Activated CD4-positive, alpha-beta T cell treated with anti-CD3 and anti-CD28 coated beads, Interleukin-2, amount 10 ng/mL, durations not matched to agents 7 days and 5 days (primary cell): ENCODE results near the gene OPRPN. TPM values are rescaled to one million over a fixed set of nuclear protein-coding genes. Genes with fewer than 3 reads are reported as not detected.

ENCODE experiments used
- CTCF ChIA-PET: fragments of 350-600 bp; sonication (Branson Sonifier 250); formaldehyde crosslinking; loops from one replicate; lab custom pipeline; 2021; ENCODE audit warnings: antibody characterized with exemption; lab: Charles Lee
- POLR2A ChIA-PET: fragments of 350-600 bp; sonication (Branson Sonifier 250); formaldehyde crosslinking; loops from one replicate; lab custom pipeline; 2021; ENCODE audit warnings: antibody characterized with exemption; lab: Charles Lee
- DNase-seq: peaks from one replicate; pipeline ENCODE4 v3.0.0-alpha.2; 2020
- H3K27ac Mint-ChIP-seq: one replicate; pipeline ENCODE4 v1.8.0; 2021; ENCODE audit warnings: mild to moderate bottlenecking, moderate library complexity, mixed read lengths
- H3K27me3 Mint-ChIP-seq: one replicate; pipeline ENCODE4 v1.8.0; 2021; ENCODE audit warnings: mixed read lengths
- H3K36me3 Mint-ChIP-seq: one replicate; pipeline ENCODE4 v1.8.0; 2021; ENCODE audit warnings: low read depth, mixed read lengths
- H3K4me1 Mint-ChIP-seq: one replicate; pipeline ENCODE4 v1.8.0; 2021; ENCODE audit warnings: mixed read lengths
- H3K4me3 Mint-ChIP-seq: one replicate; pipeline ENCODE4 v1.8.0; 2021; ENCODE audit warnings: mild to moderate bottlenecking, moderate library complexity, mixed read lengths
- H3K9me3 Mint-ChIP-seq: one replicate; pipeline ENCODE4 v1.8.0; 2021; ENCODE audit warnings: mixed read lengths
- total RNA-seq, 2 experiments: library from RNA; stranded (reverse); gene quantifications; one replicate each; pipeline ENCODE4 v1.2.3, GENCODE V29; 2021

The OPRPN gene
- total RNA-seq, 2 experiments from 2014 or later, result not detected

- Mint-ChIP-seq H3K9me3 (no peaks in the 10 kb centered on the region), H3K27me3 (no peaks in the 10 kb centered on the region), H3K27ac (no peak overlapping the region), H3K4me1 (no peaks in the 10 kb centered on the region), H3K4me3 (no peak overlapping the region), H3K36me3 (no peaks in the 10 kb centered on the region)
- no peak for DNase-seq
- POLR2A ChIA-PET, result no interaction called here
- CTCF ChIA-PET, result no interaction called here
Measured at GRCh38 chr4:70402762-70403161, 5.0 kb downstream of the OPRPN start.

- no peak for DNase-seq
- Mint-ChIP-seq H3K27me3 (no peaks in the 10 kb centered on the region), H3K4me3 (no peak overlapping the region), H3K27ac (no peak overlapping the region), H3K9me3 (peaks cover 2% of the 10 kb centered on the region), H3K4me1 (no peaks in the 10 kb centered on the region), H3K36me3 (no peaks in the 10 kb centered on the region)
- ChIA-PET POLR2A (no interaction called here), CTCF (no interaction called here)
Measured at GRCh38 chr4:70405765-70406164, 8.0 kb downstream of the OPRPN start.

- POLR2A ChIA-PET, result no interaction called here
- Mint-ChIP-seq H3K4me3 (no peak overlapping the region), H3K27ac (no peak overlapping the region), H3K9me3 (peaks cover 6% of the 10 kb centered on the region), H3K27me3 (no peaks in the 10 kb centered on the region), H3K36me3 (no peaks in the 10 kb centered on the region), H3K4me1 (no peaks in the 10 kb centered on the region)
- no peak for DNase-seq
- CTCF ChIA-PET, result interaction anchor here (0.6 kb wide), 1 partner anchor 506 kb away, joined by 4 read pairs; no protein-coding TSS in a partner anchor
Measured at GRCh38 chr4:70425306-70425705, 27.6 kb downstream of the OPRPN start.

- H3K9me3 Mint-ChIP-seq, result peaks cover 6% of the 10 kb centered on the region
- DNase-seq, result no peak
- H3K36me3 Mint-ChIP-seq, result no peaks in the 10 kb centered on the region
- H3K4me1 Mint-ChIP-seq, result no peaks in the 10 kb centered on the region
- H3K4me3 Mint-ChIP-seq, result no peak overlapping the region
- ChIA-PET POLR2A (no interaction called here), CTCF (no interaction called here)
- H3K27me3 Mint-ChIP-seq, result no peaks in the 10 kb centered on the region
- no peak overlapping the region for H3K27ac Mint-ChIP-seq
Measured at GRCh38 chr4:70426789-70427188, 29.0 kb downstream of the OPRPN start.

- no peaks in the 10 kb centered on the region for H3K9me3 Mint-ChIP-seq
- ChIA-PET CTCF (no interaction called here), POLR2A (no interaction called here)
- H3K27ac Mint-ChIP-seq, result no peak overlapping the region
- H3K36me3 Mint-ChIP-seq, result no peaks in the 10 kb centered on the region
- H3K4me1 Mint-ChIP-seq, result no peaks in the 10 kb centered on the region
- DNase-seq, result no peak
- no peak overlapping the region for H3K4me3 Mint-ChIP-seq
- H3K27me3 Mint-ChIP-seq, result no peaks in the 10 kb centered on the region
Measured at GRCh38 chr4:70437197-70437596, 39.5 kb downstream of the OPRPN start.

GRCh38 chr4:70442474-70442873 lies 44.7 kb downstream of the OPRPN start:
- no peak overlapping the region for H3K27ac Mint-ChIP-seq
- ChIA-PET POLR2A (no interaction called here), CTCF (no interaction called here)
- no peak overlapping the region for H3K4me3 Mint-ChIP-seq
- no peaks in the 10 kb centered on the region for H3K4me1 Mint-ChIP-seq
- no peaks in the 10 kb centered on the region for H3K9me3 Mint-ChIP-seq
- no peaks in the 10 kb centered on the region for H3K36me3 Mint-ChIP-seq
- DNase-seq, result no peak
- H3K27me3 Mint-ChIP-seq, result no peaks in the 10 kb centered on the region

- CTCF ChIA-PET, result no interaction called here
- H3K9me3 Mint-ChIP-seq, result no peaks in the 10 kb centered on the region
- H3K4me3 Mint-ChIP-seq, result no peak overlapping the region
- POLR2A ChIA-PET, result no interaction called here
- H3K36me3 Mint-ChIP-seq, result no peaks in the 10 kb centered on the region
- DNase-seq, result no peak
- H3K27me3 Mint-ChIP-seq, result no peaks in the 10 kb centered on the region
- no peaks in the 10 kb centered on the region for H3K4me1 Mint-ChIP-seq
- H3K27ac Mint-ChIP-seq, result no peak overlapping the region
Measured at GRCh38 chr4:70443329-70443728, 45.6 kb downstream of the OPRPN start.

GRCh38 chr4:70449220-70449619 lies 51.5 kb downstream of the OPRPN start:
- Mint-ChIP-seq H3K27ac (no peak overlapping the region), H3K36me3 (no peaks in the 10 kb centered on the region), H3K4me3 (no peak overlapping the region), H3K9me3 (no peaks in the 10 kb centered on the region), H3K27me3 (no peaks in the 10 kb centered on the region), H3K4me1 (no peaks in the 10 kb centered on the region)
- ChIA-PET POLR2A (no interaction called here), CTCF (interaction anchor here (0.7 kb wide), 1 partner anchor 1710 kb away, joined by 3 read pairs; no protein-coding TSS in a partner anchor)
- no peak for DNase-seq

GRCh38 chr4:70452946-70453345 lies 55.2 kb downstream of the OPRPN start:
- ChIA-PET CTCF (no interaction called here), POLR2A (no interaction called here)
- DNase-seq, result no peak
- no peaks in the 10 kb centered on the region for H3K27me3 Mint-ChIP-seq
- H3K9me3 Mint-ChIP-seq, result no peaks in the 10 kb centered on the region
- no peaks in the 10 kb centered on the region for H3K36me3 Mint-ChIP-seq
- H3K27ac Mint-ChIP-seq, result no peak overlapping the region
- no peaks in the 10 kb centered on the region for H3K4me1 Mint-ChIP-seq
- H3K4me3 Mint-ChIP-seq, result no peak overlapping the region

Other genes with a start within 250 kb of the OPRPN start
- not detected for gene PRR27, start 243.7 kb upstream of the OPRPN start, total RNA-seq
- not detected for gene ODAM, start 202.2 kb upstream of the OPRPN start, total RNA-seq
- not detected for gene FDCSP, start 171.8 kb upstream of the OPRPN start, total RNA-seq
- gene CSN3, start 155.3 kb upstream of the OPRPN start, total RNA-seq, result not detected
- not detected for gene CABS1, start 63.0 kb upstream of the OPRPN start, total RNA-seq
- gene SMR3A, start 37.2 kb upstream of the OPRPN start, total RNA-seq, result not detected
- not detected for gene SMR3B, start 14.8 kb upstream of the OPRPN start, total RNA-seq
- gene MUC7, start 74.3 kb downstream of the OPRPN start, total RNA-seq, result not detected
- not detected for gene AMTN, start 120.6 kb downstream of the OPRPN start, total RNA-seq
- gene AMBN, start 194.3 kb downstream of the OPRPN start, total RNA-seq, result not detected
- under 1 TPM in 1 of 2 experiments, not detected in 1; 0.46 TPM for gene ENAM, start 230.8 kb downstream of the OPRPN start, total RNA-seq